SK-N-SH (cell line): ENCODE results near the gene CDC45. TPM values are rescaled to one million over a fixed set of nuclear protein-coding genes. Genes with fewer than 3 reads are reported as not detected.
"Not testable (repeated sequence)": the region's sequence is repeated elsewhere in the genome, so short reads cannot be mapped to it uniquely, and the experiment has no call there.

ENCODE experiments used
- CTCF ChIA-PET: fragments of 300-600, 350-600 bp; formaldehyde crosslinking; extraction: SDS; loops from one replicate; lab custom pipeline; 2021; lab: Yijun Ruan, JAX
- POLR2A ChIA-PET: fragments of 350-600 bp; sonication (Branson Sonifier 250); formaldehyde crosslinking; extraction: SDS; loops from one replicate; lab custom pipeline; 2020; ENCODE audit warnings: antibody characterized with exemption, inconsistent platforms; lab: Yijun Ruan, JAX
- DNase-seq: peaks from one replicate; pipeline ENCODE4 v3.0.0; 2012
- H2AFZ ChIP-seq: fragments of 200-600 bp; sonication (generic); 2 replicates; pipeline ENCODE4 v1.8.1; 2016; ENCODE audit warnings: antibody characterized with exemption, mild to moderate bottlenecking, low read depth
- H3F3A ChIP-seq: fragments of 200-600 bp; sonication (generic); replicated peaks from 2 replicates; pipeline ENCODE3; 2016; ENCODE audit warnings: antibody characterized with exemption, mild to moderate bottlenecking; ENCODE audit not compliant: insufficient read depth
- H3K27ac ChIP-seq, 2 experiments: fragments of 200-500 bp in 1 of 2; fragments of 200-600 bp in 1 of 2; sonication (Bioruptor generic) in 1 of 2; sonication (generic), shearing (Covaris generic) in 1 of 2; 2 replicates each; pipeline versions ENCODE4 v1.5.1 to v1.6.1; 2014 to 2016; ENCODE audit warnings: low read depth in 2 of 2, inconsistent platforms in 1 of 2, low read length in 1 of 2, mild to moderate bottlenecking in 1 of 2, mixed read lengths in 1 of 2
- H3K27me3 ChIP-seq: fragments of 200-600 bp; sonication (generic), shearing (Covaris generic); 2 replicates; pipeline ENCODE4 v1.6.1; 2016; ENCODE audit warnings: mixed run types; ENCODE audit not compliant: insufficient read depth
- H3K36me3 ChIP-seq, 2 experiments: fragments of 200-500 bp in 1 of 2; fragments of 200-600 bp in 1 of 2; sonication (Bioruptor generic) in 1 of 2; sonication (generic) in 1 of 2; replicated peaks in 1 of 2; 2 replicates each; pipeline versions ENCODE3 to v1.5.1; 2014 to 2016; ENCODE audit warnings: low read length in 1 of 2, mild to moderate bottlenecking in 1 of 2; ENCODE audit not compliant: insufficient read depth in 2 of 2, control insufficient read depth in 1 of 2
- H3K4me1 ChIP-seq, 2 experiments: fragments of 200-500 bp in 1 of 2; fragments of 200-600 bp in 1 of 2; sonication (Bioruptor generic) in 1 of 2; sonication (generic), shearing (Covaris generic) in 1 of 2; 2 replicates each; pipeline versions ENCODE4 v1.5.1 to v1.6.1; 2014 to 2016; ENCODE audit warnings: low read depth in 1 of 2, low read length in 1 of 2, mixed run types in 1 of 2; ENCODE audit not compliant: insufficient read depth in 2 of 2, control insufficient read depth in 1 of 2
- H3K4me2 ChIP-seq: fragments of 200-600 bp; sonication (generic), shearing (Covaris generic); 2 replicates; pipeline ENCODE4 v1.6.1; 2017; ENCODE audit warnings: mixed run types
- H3K4me3 ChIP-seq, 2 experiments: fragments of 200-500 bp in 1 of 2; fragments of 200-600 bp in 1 of 2; sonication (Bioruptor generic) in 1 of 2; sonication (generic), shearing (Covaris generic) in 1 of 2; 2 replicates each; pipeline versions ENCODE4 v1.5.1 to v1.8.1; 2014 to 2016; ENCODE audit warnings: low read depth in 2 of 2, inconsistent platforms in 1 of 2, low read length in 1 of 2, mild to moderate bottlenecking in 1 of 2, mixed read lengths in 1 of 2, moderate library complexity in 1 of 2
- H3K79me2 ChIP-seq: fragments of 200-600 bp; sonication (generic); 2 replicates; pipeline ENCODE4 v1.8.1; 2017; ENCODE audit warnings: mild to moderate bottlenecking; ENCODE audit not compliant: insufficient read depth
- H3K9ac ChIP-seq: fragments of 200-600 bp; sonication (generic); 2 replicates; pipeline ENCODE4 v1.6.1; 2017; ENCODE audit warnings: mixed run types
- H3K9me2 ChIP-seq: fragments of 200-600 bp; sonication (generic); 2 replicates; pipeline ENCODE4 v1.6.1; 2017; ENCODE audit warnings: mixed run types
- H3K9me3 ChIP-seq: fragments of 200-600 bp; sonication (generic); 2 replicates; pipeline ENCODE4 v1.6.1; 2017; ENCODE audit warnings: mixed run types, mild to moderate bottlenecking, moderate library complexity
- H4K20me1 ChIP-seq: fragments of 200-600 bp; sonication (generic); 2 replicates; pipeline ENCODE4 v1.6.1; 2017; ENCODE audit warnings: mild to moderate bottlenecking, mixed run types; ENCODE audit not compliant: insufficient read depth
- ELF1 ChIP-seq: IDR thresholded peaks from 2 replicates; pipeline ENCODE4 v1.4.0; 2012
- FOXM1 ChIP-seq: IDR thresholded peaks from 2 replicates; pipeline ENCODE4 v1.4.0; 2012; ENCODE audit warnings: low read depth, mild to moderate bottlenecking
- GABPA ChIP-seq: IDR thresholded peaks from 2 replicates; pipeline ENCODE4 v1.4.0; 2012; ENCODE audit warnings: low read depth, mild to moderate bottlenecking
- GATA2 ChIP-seq: sonication (generic); formaldehyde crosslinking; IDR thresholded peaks from 2 replicates; pipeline ENCODE4 v1.5.0; 2020; ENCODE audit warnings: mild to moderate bottlenecking, missing genetic modification reagents
- JUND ChIP-seq: IDR thresholded peaks from 2 replicates; pipeline ENCODE4 v1.4.0; 2012
- POLR2AphosphoS5 ChIP-seq: IDR thresholded peaks from 2 replicates; pipeline ENCODE4 v1.6.1; 2012; ENCODE audit warnings: low read depth, low read length
- RXRA ChIP-seq: IDR thresholded peaks from 2 replicates; pipeline ENCODE4 v1.4.0; 2012; ENCODE audit warnings: low read depth, mild to moderate bottlenecking, borderline replicate concordance
- SMC3 ChIP-seq: IDR thresholded peaks from 2 replicates; pipeline ENCODE4 v1.6.1; 2012; ENCODE audit warnings: low read depth, low read length, improper control_type of control experiment
- TEAD4 ChIP-seq: IDR thresholded peaks from 2 replicates; pipeline ENCODE4 v1.4.0; 2012; ENCODE audit warnings: mild to moderate bottlenecking, borderline replicate concordance; ENCODE audit not compliant: insufficient read depth
- WGBS: methylation state at CpG from one replicate; pipeline ENCODE4 v1.1.6; 2017; ENCODE audit warnings: low lambda C conversion rate; 5-methylcytosine and 5-hydroxymethylcytosine counted together
- polyA plus RNA-seq, 3 experiments: library from polyadenylated mRNA; depleted of rRNA; stranded (reverse); fragments of >200 nt; gene quantifications; 2 replicates each; pipeline ENCODE4 v1.2.3, GENCODE V29; 2012
- TF ChIP-seq, protein P1 (sequence below): fragments of 150-350 bp; IDR thresholded peaks from 2 replicates; pipeline ENCODE4 v1.6.1; 2017; ENCODE audit warnings: antibody characterized with exemption, low read length, low read depth, borderline replicate concordance
- TF ChIP-seq, protein P2 (sequence below): IDR thresholded peaks from 2 replicates; pipeline ENCODE4 v1.6.1; 2012; ENCODE audit warnings: mild to moderate bottlenecking, low read depth, low read length, moderate library complexity

Gene CDC45
- polyA plus RNA-seq, 1 of the 3 experiments (the other 2 are of a cell fraction): 23.6 TPM

DNA sequence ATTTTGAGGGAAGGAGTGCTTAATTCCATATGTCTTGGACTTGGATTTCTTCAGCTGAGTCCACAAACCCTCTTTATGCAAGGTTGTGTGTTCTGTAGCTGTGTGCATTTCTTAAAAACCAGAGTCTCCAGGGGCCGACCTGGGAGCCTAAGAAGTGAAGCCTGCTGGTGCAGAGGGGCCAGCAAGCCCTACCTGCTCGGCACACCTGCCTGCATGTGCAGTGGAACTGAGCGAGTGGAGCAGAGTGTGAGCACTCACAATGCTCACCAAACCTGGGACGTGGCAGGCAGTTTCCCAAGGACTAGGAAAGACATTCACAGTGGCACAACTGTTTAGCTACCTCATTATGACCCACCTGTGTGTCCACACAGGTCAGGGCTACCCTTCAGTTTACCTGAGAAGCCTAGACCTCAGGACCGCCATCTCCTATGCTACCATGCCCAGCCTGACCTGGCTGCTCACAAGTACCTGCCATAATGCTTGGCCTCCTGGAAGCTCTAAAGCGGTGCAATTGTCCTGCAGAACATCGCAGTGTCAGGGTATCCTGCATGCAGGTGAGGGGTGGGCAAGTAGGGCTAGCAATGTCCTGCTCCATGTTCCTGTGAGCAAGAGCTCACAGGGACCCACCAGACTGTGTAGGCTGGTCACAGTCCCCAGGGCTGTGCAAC, 36.0 kb upstream of the CDC45 start:
- Histone ChIP-seq H3K4me1 (peaks cover 0 to 15% of the 10 kb centered on the region in 2 experiments; a peak in 1 of 4 replicates), H3F3A (no peaks in the 10 kb centered on the region), H2AFZ (no peak overlapping the region), H3K27me3 (no peaks in the 10 kb centered on the region), H3K9me3 (no peaks in the 10 kb centered on the region), H3K4me3 (no peak overlapping the region), H3K36me3 (peaks cover 0 to 24% of the 10 kb centered on the region in 2 experiments), H3K9me2 (no peaks in the 10 kb centered on the region), H3K79me2 (peaks cover 66% of the 10 kb centered on the region), H3K9ac (no peak overlapping the region), H3K27ac (no peak overlapping the region), H4K20me1 (0 out of 2 replicates have a peak, but pooled peaks cover 11% of the 10 kb centered on the region), H3K4me2 (no peak overlapping the region)
- 67% methylated on average over 4 of the region's 7 CpGs for WGBS
- DNase-seq: no peak
- TF ChIP-seq POLR2AphosphoS5 (no peak), JUND (no peak), GABPA (no peak), RXRA (no peak), SMC3 (no peak), TEAD4 (no peak), GATA2 (CRISPR knock-in tag) (no peak), FOXM1 (no peak), ELF1 (no peak)
- TF ChIP-seq, protein P1, sequence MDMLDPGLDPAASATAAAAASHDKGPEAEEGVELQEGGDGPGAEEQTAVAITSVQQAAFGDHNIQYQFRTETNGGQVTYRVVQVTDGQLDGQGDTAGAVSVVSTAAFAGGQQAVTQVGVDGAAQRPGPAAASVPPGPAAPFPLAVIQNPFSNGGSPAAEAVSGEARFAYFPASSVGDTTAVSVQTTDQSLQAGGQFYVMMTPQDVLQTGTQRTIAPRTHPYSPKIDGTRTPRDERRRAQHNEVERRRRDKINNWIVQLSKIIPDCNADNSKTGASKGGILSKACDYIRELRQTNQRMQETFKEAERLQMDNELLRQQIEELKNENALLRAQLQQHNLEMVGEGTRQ: no peak
- TF ChIP-seq, protein P2, sequence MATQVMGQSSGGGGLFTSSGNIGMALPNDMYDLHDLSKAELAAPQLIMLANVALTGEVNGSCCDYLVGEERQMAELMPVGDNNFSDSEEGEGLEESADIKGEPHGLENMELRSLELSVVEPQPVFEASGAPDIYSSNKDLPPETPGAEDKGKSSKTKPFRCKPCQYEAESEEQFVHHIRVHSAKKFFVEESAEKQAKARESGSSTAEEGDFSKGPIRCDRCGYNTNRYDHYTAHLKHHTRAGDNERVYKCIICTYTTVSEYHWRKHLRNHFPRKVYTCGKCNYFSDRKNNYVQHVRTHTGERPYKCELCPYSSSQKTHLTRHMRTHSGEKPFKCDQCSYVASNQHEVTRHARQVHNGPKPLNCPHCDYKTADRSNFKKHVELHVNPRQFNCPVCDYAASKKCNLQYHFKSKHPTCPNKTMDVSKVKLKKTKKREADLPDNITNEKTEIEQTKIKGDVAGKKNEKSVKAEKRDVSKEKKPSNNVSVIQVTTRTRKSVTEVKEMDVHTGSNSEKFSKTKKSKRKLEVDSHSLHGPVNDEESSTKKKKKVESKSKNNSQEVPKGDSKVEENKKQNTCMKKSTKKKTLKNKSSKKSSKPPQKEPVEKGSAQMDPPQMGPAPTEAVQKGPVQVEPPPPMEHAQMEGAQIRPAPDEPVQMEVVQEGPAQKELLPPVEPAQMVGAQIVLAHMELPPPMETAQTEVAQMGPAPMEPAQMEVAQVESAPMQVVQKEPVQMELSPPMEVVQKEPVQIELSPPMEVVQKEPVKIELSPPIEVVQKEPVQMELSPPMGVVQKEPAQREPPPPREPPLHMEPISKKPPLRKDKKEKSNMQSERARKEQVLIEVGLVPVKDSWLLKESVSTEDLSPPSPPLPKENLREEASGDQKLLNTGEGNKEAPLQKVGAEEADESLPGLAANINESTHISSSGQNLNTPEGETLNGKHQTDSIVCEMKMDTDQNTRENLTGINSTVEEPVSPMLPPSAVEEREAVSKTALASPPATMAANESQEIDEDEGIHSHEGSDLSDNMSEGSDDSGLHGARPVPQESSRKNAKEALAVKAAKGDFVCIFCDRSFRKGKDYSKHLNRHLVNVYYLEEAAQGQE: no peak
- POLR2A ChIA-PET: interaction anchor here (1.2 kb wide), 1 partner anchor 12 kb away, joined by 3 read pairs; the partner anchor contains the start of gene MRPL40
- CTCF ChIA-PET: interaction anchor here (1.1 to 2.2 kb wide), 2 partner anchors 15 to 186 kb away, joined by 3 to 7 read pairs; no protein-coding TSS in a partner anchor

DNA sequence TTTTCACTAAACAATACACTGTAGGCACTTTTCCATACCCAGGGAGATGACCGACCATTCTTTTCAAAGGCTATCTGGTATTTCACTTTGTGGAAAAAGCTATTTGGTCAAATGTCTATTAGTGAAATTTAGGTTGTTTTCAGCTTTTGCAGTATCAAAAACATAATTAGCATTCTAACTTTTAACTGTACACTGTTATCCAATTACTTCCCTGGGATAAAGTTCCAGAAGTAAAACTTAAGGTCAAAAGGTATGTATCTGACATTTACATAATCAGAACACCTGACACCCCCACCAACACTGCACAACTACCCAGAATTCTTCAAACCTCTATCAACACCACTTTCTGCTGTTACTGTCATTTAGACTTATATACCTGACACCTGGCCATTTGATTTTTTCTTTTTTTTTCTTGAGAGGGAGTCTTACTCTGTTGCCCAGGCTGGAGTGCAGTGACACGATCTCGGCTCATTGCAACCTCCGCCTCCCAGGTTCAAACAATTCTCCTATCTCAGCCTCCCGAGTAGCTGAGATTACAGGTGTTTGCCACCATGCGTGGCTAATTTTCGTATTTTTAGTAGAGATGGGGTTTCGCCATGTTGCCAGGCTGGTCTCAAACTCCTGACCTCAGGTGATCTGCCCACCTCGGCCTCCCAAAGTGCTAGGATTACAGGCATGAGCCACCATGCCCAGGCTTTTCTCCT, 34.3 kb upstream of the CDC45 start:
- H3K4me2 ChIP-seq, H3K9me2 ChIP-seq, H3K27ac ChIP-seq, H3K27me3 ChIP-seq, H3K9ac ChIP-seq, H3K4me3 ChIP-seq, H3F3A ChIP-seq, H3K9me3 ChIP-seq, POLR2A ChIA-PET, DNase-seq, H2AFZ ChIP-seq: not testable (repeated sequence)
- Histone ChIP-seq H3K4me1 (peaks cover 0 to 19% of the 10 kb centered on the region in 2 experiments; a peak in 1 of 4 replicates), H4K20me1 (0 out of 2 replicates have a peak, but pooled peaks cover 11% of the 10 kb centered on the region), H3K79me2 (peaks cover 61% of the 10 kb centered on the region), H3K36me3 (peaks cover 0 to 35% of the 10 kb centered on the region in 2 experiments)
- CTCF ChIA-PET: interaction anchor here (1.0 to 2.2 kb wide), 2 partner anchors 15 to 185 kb away, joined by 3 to 7 read pairs; no protein-coding TSS in a partner anchor
- WGBS: 98% methylated on average over 9 of the region's 9 CpGs
